ENCODE data around the gene OVCA2.

DNA sequence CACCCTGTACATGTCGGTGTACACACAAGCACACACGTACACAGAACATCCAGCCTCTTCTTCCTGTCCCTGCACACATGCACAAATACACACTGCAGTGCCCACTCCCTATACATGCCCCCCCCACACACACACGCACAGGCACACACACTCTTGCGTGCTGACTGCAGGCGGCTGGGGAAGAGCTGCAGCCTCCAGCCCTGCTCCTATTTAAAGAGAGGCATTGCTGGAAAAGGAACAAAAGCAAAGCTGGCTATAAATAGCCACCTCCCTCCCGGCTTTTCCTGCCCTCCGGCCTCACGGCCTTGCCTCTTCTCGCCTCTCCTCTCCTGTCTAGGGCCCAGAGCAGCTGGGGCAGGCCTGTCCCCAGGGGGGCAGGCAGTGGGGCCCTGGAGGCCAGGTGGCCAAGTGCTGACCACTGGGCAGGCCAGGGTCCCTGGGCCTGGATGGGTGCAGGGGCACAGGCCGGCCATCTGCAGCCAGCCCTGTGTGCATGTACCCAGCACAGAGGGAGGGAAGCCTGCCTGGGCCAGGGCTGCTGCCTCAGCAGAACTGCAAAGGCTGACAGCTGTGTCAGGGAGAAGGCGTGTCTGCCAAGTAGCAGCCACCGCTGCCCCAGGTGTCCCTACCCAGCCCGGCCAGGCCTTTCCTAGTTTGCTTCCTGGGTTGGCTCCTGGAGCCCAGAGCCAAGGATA lies 42.1 kb upstream of the OVCA2 start:
- TF ChIP-seq, protein P1, sequence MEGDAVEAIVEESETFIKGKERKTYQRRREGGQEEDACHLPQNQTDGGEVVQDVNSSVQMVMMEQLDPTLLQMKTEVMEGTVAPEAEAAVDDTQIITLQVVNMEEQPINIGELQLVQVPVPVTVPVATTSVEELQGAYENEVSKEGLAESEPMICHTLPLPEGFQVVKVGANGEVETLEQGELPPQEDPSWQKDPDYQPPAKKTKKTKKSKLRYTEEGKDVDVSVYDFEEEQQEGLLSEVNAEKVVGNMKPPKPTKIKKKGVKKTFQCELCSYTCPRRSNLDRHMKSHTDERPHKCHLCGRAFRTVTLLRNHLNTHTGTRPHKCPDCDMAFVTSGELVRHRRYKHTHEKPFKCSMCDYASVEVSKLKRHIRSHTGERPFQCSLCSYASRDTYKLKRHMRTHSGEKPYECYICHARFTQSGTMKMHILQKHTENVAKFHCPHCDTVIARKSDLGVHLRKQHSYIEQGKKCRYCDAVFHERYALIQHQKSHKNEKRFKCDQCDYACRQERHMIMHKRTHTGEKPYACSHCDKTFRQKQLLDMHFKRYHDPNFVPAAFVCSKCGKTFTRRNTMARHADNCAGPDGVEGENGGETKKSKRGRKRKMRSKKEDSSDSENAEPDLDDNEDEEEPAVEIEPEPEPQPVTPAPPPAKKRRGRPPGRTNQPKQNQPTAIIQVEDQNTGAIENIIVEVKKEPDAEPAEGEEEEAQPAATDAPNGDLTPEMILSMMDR (IDR thresholded peaks at IDR 0.05) = no peak
- TF ChIP-seq, protein P2, sequence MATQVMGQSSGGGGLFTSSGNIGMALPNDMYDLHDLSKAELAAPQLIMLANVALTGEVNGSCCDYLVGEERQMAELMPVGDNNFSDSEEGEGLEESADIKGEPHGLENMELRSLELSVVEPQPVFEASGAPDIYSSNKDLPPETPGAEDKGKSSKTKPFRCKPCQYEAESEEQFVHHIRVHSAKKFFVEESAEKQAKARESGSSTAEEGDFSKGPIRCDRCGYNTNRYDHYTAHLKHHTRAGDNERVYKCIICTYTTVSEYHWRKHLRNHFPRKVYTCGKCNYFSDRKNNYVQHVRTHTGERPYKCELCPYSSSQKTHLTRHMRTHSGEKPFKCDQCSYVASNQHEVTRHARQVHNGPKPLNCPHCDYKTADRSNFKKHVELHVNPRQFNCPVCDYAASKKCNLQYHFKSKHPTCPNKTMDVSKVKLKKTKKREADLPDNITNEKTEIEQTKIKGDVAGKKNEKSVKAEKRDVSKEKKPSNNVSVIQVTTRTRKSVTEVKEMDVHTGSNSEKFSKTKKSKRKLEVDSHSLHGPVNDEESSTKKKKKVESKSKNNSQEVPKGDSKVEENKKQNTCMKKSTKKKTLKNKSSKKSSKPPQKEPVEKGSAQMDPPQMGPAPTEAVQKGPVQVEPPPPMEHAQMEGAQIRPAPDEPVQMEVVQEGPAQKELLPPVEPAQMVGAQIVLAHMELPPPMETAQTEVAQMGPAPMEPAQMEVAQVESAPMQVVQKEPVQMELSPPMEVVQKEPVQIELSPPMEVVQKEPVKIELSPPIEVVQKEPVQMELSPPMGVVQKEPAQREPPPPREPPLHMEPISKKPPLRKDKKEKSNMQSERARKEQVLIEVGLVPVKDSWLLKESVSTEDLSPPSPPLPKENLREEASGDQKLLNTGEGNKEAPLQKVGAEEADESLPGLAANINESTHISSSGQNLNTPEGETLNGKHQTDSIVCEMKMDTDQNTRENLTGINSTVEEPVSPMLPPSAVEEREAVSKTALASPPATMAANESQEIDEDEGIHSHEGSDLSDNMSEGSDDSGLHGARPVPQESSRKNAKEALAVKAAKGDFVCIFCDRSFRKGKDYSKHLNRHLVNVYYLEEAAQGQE (IDR thresholded peaks at IDR 0.05; ENCODE audit: insufficient read depth in 1 of 2, low read depth in 2 of 2, low read length in 1 of 2) = no peak
- TF ChIP-seq POLR2AphosphoS5 (IDR thresholded peaks at IDR 0.05; ENCODE audit: low read depth, low read length) = no peak
- 0 out of 2 replicates have a peak, but pooled peaks have one; percentile 34 for TF ChIP-seq TCF7L2 (IDR thresholded peaks at IDR 0.05; ENCODE audit: low read depth, low read length)
- TF ChIP-seq SIN3A (IDR thresholded peaks at IDR 0.05; ENCODE audit: borderline replicate concordance, insufficient read depth, low read depth, low read length) = no peak
